Measurements from ENCODE around the gene FAM171A1.

Gene FAM171A1

GRCh38 chr10:15222511-15222910, 148.6 kb downstream of the FAM171A1 start:
- Histone ChIP-seq H3K9ac (ENCODE audit: low read length) (no peak overlapping the region), H3K27ac (ENCODE audit: low read depth, low read length) (no peak overlapping the region), H3K9me3 (ENCODE audit: insufficient read depth, low read depth, low read length) (peaks cover 6% of the 10 kb centered on the region), H3K36me3 (ENCODE audit: control insufficient read depth in 1 of 2, insufficient read depth in 2 of 2, low read length in 2 of 2) (peaks cover 9 to 10% of the 10 kb centered on the region in 2 experiments), H2BK12ac (ENCODE audit: low read length) (no peak overlapping the region), H3K23ac (ENCODE audit: low read length) (no peak overlapping the region), H3K18ac (ENCODE audit: low read length) (no peak overlapping the region), H4K12ac (ENCODE audit: low read depth, low read length) (no peak overlapping the region), H3K79me2 (ENCODE audit: control insufficient read depth, insufficient read depth, low read length, poor library complexity) (no peaks in the 10 kb centered on the region), H2BK120ac (ENCODE audit: insufficient read depth, low read length, poor library complexity) (no peak overlapping the region), H3K4ac (ENCODE audit: low read depth, low read length) (no peak overlapping the region), H2BK5ac (ENCODE audit: low read depth, low read length, poor library complexity) (no peak overlapping the region), H3K4me3 (ENCODE audit: low read depth, low read length) (no peak overlapping the region), H3K4me1 (ENCODE audit: control insufficient read depth in 1 of 2, insufficient read depth in 2 of 2, low read length in 2 of 2) (no peaks in the 10 kb centered on the region), H2AK5ac (ENCODE audit: low read length) (no peak overlapping the region), H4K8ac (ENCODE audit: low read depth, low read length) (no peak overlapping the region), H3K4me2 (ENCODE audit: low read length) (no peak overlapping the region), H3K79me1 (ENCODE audit: low read length) (no peaks in the 10 kb centered on the region), H2AFZ (ENCODE audit: insufficient read depth, low read length, poor library complexity) (no peak overlapping the region), H3K27me3 (ENCODE audit: insufficient read depth, low read length) (no peaks in the 10 kb centered on the region), H4K91ac (ENCODE audit: low read depth, low read length) (no peak overlapping the region), H3K14ac (ENCODE audit: low read length) (no peak overlapping the region)
- WGBS (ENCODE audit: extremely low coverage, insufficient coverage, insufficient read length): no CpG with 5 or more reads among the region's 10 CpGs
- no peak for DNase-seq

GRCh38 chr10:15220445-15220844, 150.6 kb downstream of the FAM171A1 start:
- no peak overlapping the region for H3K4ac ChIP-seq (ENCODE audit: low read depth, low read length)
- H3K4me3 ChIP-seq (ENCODE audit: low read depth, low read length): no peak overlapping the region
- DNase-seq: no peak
- no peak overlapping the region for H2AFZ ChIP-seq (ENCODE audit: insufficient read depth, low read length, poor library complexity)
- no peak overlapping the region for H3K27ac ChIP-seq (ENCODE audit: low read depth, low read length)
- no peak overlapping the region for H2BK120ac ChIP-seq (ENCODE audit: insufficient read depth, low read length, poor library complexity)
- no peak overlapping the region for H3K9ac ChIP-seq (ENCODE audit: low read length)
- H3K79me2 ChIP-seq (ENCODE audit: control insufficient read depth, insufficient read depth, low read length, poor library complexity): no peaks in the 10 kb centered on the region
- no peak overlapping the region for H4K8ac ChIP-seq (ENCODE audit: low read depth, low read length)
- H2AK5ac ChIP-seq (ENCODE audit: low read length): no peak overlapping the region
- WGBS (ENCODE audit: extremely low coverage, insufficient coverage, insufficient read length): no CpG with 5 or more reads among the region's 3 CpGs
- H3K27me3 ChIP-seq (ENCODE audit: insufficient read depth, low read length): no peaks in the 10 kb centered on the region
- H3K14ac ChIP-seq (ENCODE audit: low read length): no peak overlapping the region
- H3K9me3 ChIP-seq (ENCODE audit: insufficient read depth, low read depth, low read length): peaks cover 6% of the 10 kb centered on the region
- H3K18ac ChIP-seq (ENCODE audit: low read length): no peak overlapping the region
- H2BK5ac ChIP-seq (ENCODE audit: low read depth, low read length, poor library complexity): no peak overlapping the region
- H4K12ac ChIP-seq (ENCODE audit: low read depth, low read length): no peak overlapping the region
- H3K79me1 ChIP-seq (ENCODE audit: low read length): no peaks in the 10 kb centered on the region
- no peaks in the 10 kb centered on the region for H3K4me1 ChIP-seq (ENCODE audit: control insufficient read depth in 1 of 2, insufficient read depth in 2 of 2, low read length in 2 of 2)
- H3K23ac ChIP-seq (ENCODE audit: low read length): no peak overlapping the region
- H2BK12ac ChIP-seq (ENCODE audit: low read length): no peak overlapping the region
- H3K4me2 ChIP-seq (ENCODE audit: low read length): no peak overlapping the region
- H3K36me3 ChIP-seq (ENCODE audit: control insufficient read depth in 1 of 2, insufficient read depth in 2 of 2, low read length in 2 of 2): peaks cover 7 to 8% of the 10 kb centered on the region in 2 experiments
- H4K91ac ChIP-seq (ENCODE audit: low read depth, low read length): no peak overlapping the region

- no peak overlapping the region for H2AFZ ChIP-seq (ENCODE audit: insufficient read depth, low read length, poor library complexity)
- no peak overlapping the region for H3K4me2 ChIP-seq (ENCODE audit: low read length)
- no peak overlapping the region for H3K14ac ChIP-seq (ENCODE audit: low read length)
- H3K36me3 ChIP-seq (ENCODE audit: control insufficient read depth in 1 of 2, insufficient read depth in 2 of 2, low read length in 2 of 2): peaks cover 25% of the 10 kb centered on the region in 2 experiments
- no peak for DNase-seq
- H3K79me2 ChIP-seq (ENCODE audit: control insufficient read depth, insufficient read depth, low read length, poor library complexity): no peaks in the 10 kb centered on the region
- H3K27ac ChIP-seq (ENCODE audit: low read depth, low read length): no peak overlapping the region
- no peak overlapping the region for H2BK5ac ChIP-seq (ENCODE audit: low read depth, low read length, poor library complexity)
- no peaks in the 10 kb centered on the region for H3K9me3 ChIP-seq (ENCODE audit: insufficient read depth, low read depth, low read length)
- no peak overlapping the region for H2BK120ac ChIP-seq (ENCODE audit: insufficient read depth, low read length, poor library complexity)
- H3K9ac ChIP-seq (ENCODE audit: low read length): no peak overlapping the region
- H3K4ac ChIP-seq (ENCODE audit: low read depth, low read length): no peak overlapping the region
- no CpG with 5 or more reads among the region's 6 CpGs for WGBS (ENCODE audit: extremely low coverage, insufficient coverage, insufficient read length)
- H3K4me3 ChIP-seq (ENCODE audit: low read depth, low read length): no peak overlapping the region
- H3K18ac ChIP-seq (ENCODE audit: low read length): no peak overlapping the region
- H3K23ac ChIP-seq (ENCODE audit: low read length): no peak overlapping the region
- no peaks in the 10 kb centered on the region for H3K27me3 ChIP-seq (ENCODE audit: insufficient read depth, low read length)
- H3K4me1 ChIP-seq (ENCODE audit: control insufficient read depth in 1 of 2, insufficient read depth in 2 of 2, low read length in 2 of 2): no peaks in the 10 kb centered on the region
- no peak overlapping the region for H4K8ac ChIP-seq (ENCODE audit: low read depth, low read length)
- no peaks in the 10 kb centered on the region for H3K79me1 ChIP-seq (ENCODE audit: low read length)
- H2BK12ac ChIP-seq (ENCODE audit: low read length): no peak overlapping the region
- no peak overlapping the region for H2AK5ac ChIP-seq (ENCODE audit: low read length)
- no peak overlapping the region for H4K91ac ChIP-seq (ENCODE audit: low read depth, low read length)
- H4K12ac ChIP-seq (ENCODE audit: low read depth, low read length): no peak overlapping the region
Observed at GRCh38 chr10:15216700-15217099, 154.4 kb downstream of the FAM171A1 start.

- no peak for DNase-seq
- Histone ChIP-seq H4K8ac (ENCODE audit: low read depth, low read length) (no peak overlapping the region), H2BK5ac (ENCODE audit: low read depth, low read length, poor library complexity) (no peak overlapping the region), H3K4me2 (ENCODE audit: low read length) (no peak overlapping the region), H4K12ac (ENCODE audit: low read depth, low read length) (no peak overlapping the region), H3K9me3 (ENCODE audit: insufficient read depth, low read depth, low read length) (no peaks in the 10 kb centered on the region), H3K36me3 (ENCODE audit: control insufficient read depth in 1 of 2, insufficient read depth in 2 of 2, low read length in 2 of 2) (peaks cover 22 to 24% of the 10 kb centered on the region in 2 experiments), H4K91ac (ENCODE audit: low read depth, low read length) (no peak overlapping the region), H3K14ac (ENCODE audit: low read length) (no peak overlapping the region), H3K23ac (ENCODE audit: low read length) (no peak overlapping the region), H3K4me1 (ENCODE audit: control insufficient read depth in 1 of 2, insufficient read depth in 2 of 2, low read length in 2 of 2) (no peaks in the 10 kb centered on the region), H3K4me3 (ENCODE audit: low read depth, low read length) (no peak overlapping the region), H2AK5ac (ENCODE audit: low read length) (no peak overlapping the region), H2AFZ (ENCODE audit: insufficient read depth, low read length, poor library complexity) (no peak overlapping the region), H2BK12ac (ENCODE audit: low read length) (no peak overlapping the region), H3K4ac (ENCODE audit: low read depth, low read length) (no peak overlapping the region), H2BK120ac (ENCODE audit: insufficient read depth, low read length, poor library complexity) (no peak overlapping the region), H3K9ac (ENCODE audit: low read length) (no peak overlapping the region), H3K27me3 (ENCODE audit: insufficient read depth, low read length) (no peaks in the 10 kb centered on the region), H3K79me1 (ENCODE audit: low read length) (no peaks in the 10 kb centered on the region), H3K18ac (ENCODE audit: low read length) (no peak overlapping the region), H3K27ac (ENCODE audit: low read depth, low read length) (no peak overlapping the region), H3K79me2 (ENCODE audit: control insufficient read depth, insufficient read depth, low read length, poor library complexity) (no peaks in the 10 kb centered on the region)
- no CpG with 5 or more reads among the region's 17 CpGs for WGBS (ENCODE audit: extremely low coverage, insufficient coverage, insufficient read length)
Observed at GRCh38 chr10:15214237-15214636, 156.9 kb downstream of the FAM171A1 start.

Data from trophoblast cell (in vitro differentiated cells and primary cell).